HG03064 (cell line): ENCODE data around the gene ADAMTS19.
"Not testable (repeated sequence)": the region's sequence is repeated elsewhere in the genome, so short reads cannot be mapped to it uniquely, and the experiment has no call there.

Experiments
- ATAC-seq: cut with Tn5 transposase; IDR thresholded peaks from one replicate; pipeline ENCODE4 v1.9.1; 2021; ENCODE audit warnings: low read depth; ENCODE audit not compliant: unreplicated experiment

Gene ADAMTS19

DNA sequence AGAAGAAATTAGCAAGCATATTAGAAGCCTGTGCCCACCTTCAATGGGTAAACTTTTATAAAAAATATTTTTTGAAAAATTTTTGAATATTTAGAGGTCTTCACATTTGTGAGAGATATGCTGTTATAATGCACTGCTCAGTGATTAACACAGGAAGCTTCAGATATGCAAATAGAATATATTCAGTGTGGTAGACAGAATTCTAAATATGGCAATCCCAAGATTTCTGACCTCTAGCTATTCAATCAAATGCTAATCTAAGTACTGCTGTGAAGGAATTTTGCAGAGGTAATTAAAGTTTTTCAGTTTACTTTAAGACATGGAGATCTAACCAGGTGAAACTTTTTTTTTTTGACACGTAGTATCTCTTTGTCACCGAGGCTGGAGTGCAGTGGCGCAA is 103.5 kb downstream of the ADAMTS19 start:
- ATAC-seq, result no peak

- ATAC-seq, result no peak
These were observed 109.2 kb downstream of the ADAMTS19 start for GRCh38 chr5:129569295-129569694.

- no peak for ATAC-seq
These were observed 112.0 kb downstream of the ADAMTS19 start for GRCh38 chr5:129572060-129572459.

- ATAC-seq, result not testable (repeated sequence)
These were observed 124.4 kb downstream of the ADAMTS19 start for GRCh38 chr5:129584496-129584895.

- ATAC-seq, result no peak
These were observed 131.5 kb downstream of the ADAMTS19 start for GRCh38 chr5:129591508-129592160.

- ATAC-seq, result no peak
These were observed 133.4 kb downstream of the ADAMTS19 start for GRCh38 chr5:129593525-129593924.

DNA sequence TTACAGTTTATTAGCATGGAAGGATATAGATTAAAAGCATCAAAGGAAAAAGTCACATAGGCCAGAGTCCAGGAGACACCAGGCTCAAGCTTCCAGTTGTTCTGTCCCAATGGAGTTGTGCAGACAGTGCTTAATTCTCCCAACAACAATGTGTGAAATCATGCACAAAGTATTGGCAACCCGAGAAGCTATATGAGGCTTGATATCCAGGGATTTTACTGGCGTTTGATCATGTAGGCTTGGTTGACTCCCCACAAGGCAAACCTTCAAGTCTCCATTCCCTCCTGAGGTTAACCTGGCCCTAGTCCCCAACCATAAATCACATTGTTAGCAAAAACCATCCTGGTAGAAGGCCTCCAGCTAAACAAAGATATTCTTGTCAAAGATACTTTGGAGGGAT is 141.5 kb downstream of the ADAMTS19 start:
- no peak for ATAC-seq

GRCh38 chr5:129608350-129608749 is 148.3 kb downstream of the ADAMTS19 start:
- ATAC-seq, result no peak

GRCh38 chr5:129609710-129610109 is 149.6 kb downstream of the ADAMTS19 start:
- ATAC-seq, result no peak

DNA sequence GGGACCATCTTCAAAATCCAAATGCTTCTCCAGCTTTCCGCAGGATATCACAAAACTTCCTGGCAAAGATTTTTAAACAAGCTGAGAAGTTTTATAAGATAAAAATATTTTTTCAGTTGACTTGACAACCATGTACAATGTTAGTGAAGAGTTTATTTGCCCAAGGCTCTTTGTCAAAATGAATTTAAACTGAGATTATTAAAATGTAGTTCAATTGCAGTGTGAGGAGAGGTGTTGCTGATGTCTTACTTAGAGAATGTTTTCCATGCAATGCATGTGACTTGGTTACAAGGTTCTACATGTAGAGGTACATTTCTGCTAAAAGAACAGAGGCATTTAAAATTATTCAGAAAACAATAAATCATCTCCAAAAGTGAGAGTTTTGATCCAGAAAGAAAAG is 156.4 kb downstream of the ADAMTS19 start:
- ATAC-seq, result no peak

GRCh38 chr5:129617206-129617605 is 157.1 kb downstream of the ADAMTS19 start:
- no peak for ATAC-seq

DNA sequence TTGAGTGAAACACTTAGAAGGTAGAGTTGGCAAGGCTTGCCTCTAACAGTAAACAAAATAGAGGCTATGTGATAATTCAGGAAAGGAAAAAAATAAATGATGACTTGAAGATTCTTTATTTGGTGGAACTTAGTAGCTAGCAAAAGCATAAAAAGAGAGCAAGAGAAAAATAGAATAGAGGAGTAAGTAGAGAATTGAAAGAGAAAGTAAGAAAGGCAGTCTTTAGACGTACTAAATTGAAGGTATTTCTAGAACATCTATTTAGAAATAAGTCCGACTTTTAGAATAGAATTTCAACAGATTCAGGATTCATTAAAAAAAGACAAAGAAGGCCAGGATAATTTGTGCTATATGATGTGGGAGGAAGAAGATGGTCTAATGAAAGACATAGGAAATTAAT is 159.7 kb downstream of the ADAMTS19 start:
- no peak for ATAC-seq

DNA sequence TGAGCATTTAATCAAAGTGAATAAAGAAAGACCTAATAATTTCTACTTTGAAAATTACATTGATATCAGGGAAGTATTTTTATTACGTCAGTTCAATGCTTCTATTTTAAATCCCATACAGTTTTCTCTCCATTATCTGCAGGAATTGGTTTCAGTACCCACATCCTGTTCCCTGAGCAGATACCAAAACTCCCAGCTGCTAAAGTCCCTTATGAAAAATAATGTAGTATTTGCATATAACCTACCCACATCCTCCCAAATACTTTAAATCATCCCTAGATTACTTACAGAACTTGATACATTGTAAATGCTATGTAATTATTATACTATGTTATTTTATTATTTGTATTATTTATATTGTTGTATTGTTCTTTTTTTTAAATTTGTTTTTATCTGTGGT is 162.4 kb downstream of the ADAMTS19 start:
- no peak for ATAC-seq

- no peak for ATAC-seq
These were observed 169.5 kb downstream of the ADAMTS19 start for GRCh38 chr5:129629575-129629974.

- no peak for ATAC-seq
These were observed 170.0 kb downstream of the ADAMTS19 start for GRCh38 chr5:129630101-129630500.

- ATAC-seq, result no peak
These were observed 171.9 kb downstream of the ADAMTS19 start for GRCh38 chr5:129631961-129632360.

DNA sequence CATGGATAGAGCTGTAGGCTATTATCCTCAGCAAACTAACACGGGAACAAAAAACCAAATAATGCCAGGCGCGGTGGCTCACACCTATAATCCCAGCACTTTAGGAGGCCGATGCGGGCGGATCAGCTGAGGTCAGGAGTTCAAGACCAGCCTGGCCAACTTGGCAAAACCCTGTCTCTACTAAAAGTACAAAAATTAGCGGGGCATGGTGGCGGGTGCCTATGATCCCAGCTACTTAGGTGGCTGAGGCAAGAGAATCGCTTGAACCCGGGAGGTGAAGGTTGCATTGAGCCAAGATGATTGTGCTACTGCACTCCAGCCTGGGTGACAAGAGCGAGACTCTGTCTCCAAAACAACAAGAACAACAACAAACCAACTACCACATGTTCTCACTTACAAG is 177.4 kb downstream of the ADAMTS19 start:
- ATAC-seq, result not testable (repeated sequence)

- no peak for ATAC-seq
These were observed 179.2 kb downstream of the ADAMTS19 start for GRCh38 chr5:129639331-129639730.

DNA sequence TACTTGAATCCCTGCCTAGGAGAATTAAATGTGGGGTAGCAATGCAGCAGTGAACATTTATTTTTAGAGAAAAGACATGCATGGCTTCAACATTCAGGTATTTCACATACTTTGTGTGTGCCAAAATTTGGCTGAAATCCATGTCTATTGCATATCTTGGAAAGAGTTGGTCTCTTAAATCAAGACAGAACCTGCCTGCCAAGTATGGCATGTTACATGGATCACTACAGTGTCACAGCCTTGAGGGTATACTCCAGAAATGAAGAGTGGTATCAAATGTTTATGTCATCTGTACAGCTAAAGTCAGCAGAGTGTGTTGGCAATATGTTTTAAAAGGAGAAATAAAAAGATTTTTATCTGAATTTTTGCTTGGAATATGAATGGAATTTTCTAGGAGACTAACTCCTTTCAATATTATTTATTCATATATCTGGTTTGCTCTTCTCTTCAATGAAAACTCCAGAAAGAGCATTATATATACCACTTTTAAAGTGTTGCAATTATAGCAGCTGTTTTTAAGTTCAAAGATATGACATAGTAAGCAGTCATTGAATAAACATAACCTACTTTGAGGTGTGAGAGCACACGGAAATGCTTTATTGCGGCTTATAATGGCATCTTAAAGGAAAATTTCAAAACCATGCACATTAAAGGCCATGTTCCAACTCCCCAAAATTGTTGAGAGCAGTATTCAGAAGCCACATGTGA is 192.4 kb downstream of the ADAMTS19 start:
- no peak for ATAC-seq

DNA sequence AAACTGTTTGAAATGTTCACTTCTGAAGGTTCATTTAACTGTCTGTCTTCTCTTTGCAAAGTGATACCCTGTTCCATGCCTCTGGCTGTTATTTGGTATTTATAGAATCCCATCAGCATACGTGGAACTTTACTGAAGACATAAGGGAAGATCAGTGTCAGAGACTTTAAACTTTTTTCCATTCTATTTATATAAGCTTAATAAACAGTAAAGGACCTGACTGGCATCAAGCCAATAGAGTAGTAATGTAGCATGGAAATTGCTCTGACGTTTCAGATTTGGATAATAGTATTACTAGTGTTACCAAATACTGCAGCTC is 192.9 kb downstream of the ADAMTS19 start:
- ATAC-seq, result no peak

DNA sequence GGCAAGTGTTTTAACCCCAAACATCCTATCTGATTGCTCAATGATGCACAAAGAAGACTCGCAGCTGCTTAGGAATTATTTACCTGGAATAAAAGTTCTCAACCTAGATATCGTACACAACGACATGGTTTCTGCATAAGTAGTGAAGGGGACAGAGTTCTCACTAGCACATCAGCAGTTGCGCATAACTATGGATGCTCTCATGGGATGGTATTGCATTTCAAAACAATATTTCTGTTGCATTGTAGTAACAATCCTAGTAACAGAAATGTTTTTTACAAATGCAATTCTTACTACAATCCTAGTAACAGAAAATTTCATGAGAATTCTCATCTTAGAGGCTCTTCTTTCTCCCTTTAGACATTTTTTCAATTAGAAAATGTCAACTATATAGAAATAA is 193.3 kb downstream of the ADAMTS19 start:
- no peak for ATAC-seq

DNA sequence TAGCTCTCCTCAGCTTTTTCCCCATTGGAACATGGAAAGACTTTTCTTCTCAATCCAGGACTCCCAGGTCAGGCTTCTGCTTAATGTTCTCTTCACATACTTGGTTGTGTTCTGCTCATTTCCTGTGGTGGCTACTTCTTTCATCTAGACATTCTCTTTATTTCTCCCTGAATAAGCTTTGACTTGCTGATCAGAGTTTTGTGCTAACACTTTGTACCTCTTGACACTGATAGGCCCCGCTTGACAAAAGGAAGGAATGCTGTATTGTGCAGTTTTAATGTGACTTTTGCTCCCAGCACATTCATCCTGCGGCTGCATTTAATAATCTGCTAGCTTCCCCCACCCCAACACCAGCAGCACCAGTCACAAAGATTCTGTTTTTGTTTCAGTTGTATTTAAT is 196.9 kb downstream of the ADAMTS19 start:
- no peak for ATAC-seq
